Gastroesophageal sphincter (tissue), 4 donors: ENCODE results near the gene FHIT. TPM values are rescaled to one million over a fixed set of nuclear protein-coding genes. Genes with fewer than 3 reads are reported as not detected.

Experiments
- ATAC-seq: fragments of 150-250 bp; one replicate; pipeline ENCODE4 v1.9.1; 2016; ENCODE audit warnings: mild to moderate bottlenecking, moderate library complexity
- H3K27ac ChIP-seq, 4 donors: fragments of 200-600 bp; sonication (generic) in 3 of 4; 1 replicate in 3 of 4; 2 replicates in 1 of 4; pipeline ENCODE4 v1.5.1; 2016 to 2019
- H3K27me3 ChIP-seq: fragments of 200-600 bp; sonication (generic); one replicate; pipeline ENCODE4 v1.5.1; 2019
- H3K36me3 ChIP-seq, 2 donors: fragments of 200-600 bp; sonication (generic); one replicate each; pipeline ENCODE4 v1.5.1; 2019; ENCODE audit warnings: control low read depth in 1 of 2
- H3K4me1 ChIP-seq, 3 donors: fragments of 200-600 bp; sonication (generic); 1 replicate in 2 of 3; 2 replicates in 1 of 3; pipeline ENCODE4 v1.5.1; 2016 to 2019; ENCODE audit warnings: control low read depth in 2 of 3
- H3K4me3 ChIP-seq, 2 donors: fragments of 200-600 bp; sonication (generic); one replicate each; pipeline ENCODE4 v1.5.1; 2019; ENCODE audit warnings: mild to moderate bottlenecking in 1 of 2, moderate library complexity in 1 of 2
- H3K9me3 ChIP-seq, 3 donors: fragments of 200-600 bp; sonication (generic); one replicate each; pipeline ENCODE4 v1.5.1; 2017 to 2019; ENCODE audit warnings: control low read depth in 2 of 3
- EP300 ChIP-seq: sonication (generic); formaldehyde crosslinking; IDR thresholded peaks from one replicate; pipeline ENCODE4 v1.6.1; 2017; ENCODE audit warnings: antibody characterized with exemption, mild to moderate bottlenecking
- POLR2A ChIP-seq, 2 donors: fragments of 450-650 bp; IDR thresholded peaks; one replicate each; pipeline ENCODE4 v1.6.1; 2017; ENCODE audit warnings: antibody characterized with exemption in 2 of 2, mild to moderate bottlenecking in 2 of 2, moderate library complexity in 1 of 2
- POLR2AphosphoS5 ChIP-seq: sonication (generic); formaldehyde crosslinking; IDR thresholded peaks from one replicate; pipeline ENCODE4 v1.6.1; 2017; ENCODE audit warnings: antibody characterized with exemption
- WGBS, 2 donors: methylation state at CpG; one replicate each; pipeline ENCODE4 v1.1.5; 2018; ENCODE audit warnings: low coverage in 1 of 2; 5-methylcytosine and 5-hydroxymethylcytosine counted together
- total RNA-seq, 4 donors: library from RNA; depleted of rRNA; stranded (reverse); fragments of >200 nt; gene quantifications; one replicate each; pipeline ENCODE4 v1.1.0, GENCODE V29; 2016
- TF ChIP-seq, protein P1 (sequence below), 4 experiments: fragments of 200-600 bp in 2 of 4; fragments of 450-650 bp in 2 of 4; sonication (generic) in 1 of 4; IDR thresholded peaks; one replicate each; pipeline ENCODE4 v1.5.1; 2017 to 2019; ENCODE audit warnings: antibody characterized with exemption in 4 of 4, mild to moderate bottlenecking in 2 of 4, moderate library complexity in 2 of 4

The FHIT gene
- total RNA-seq, 4 donors from 2014 or later, result 1.4 to 7.3 (median 3.9) TPM

DNA sequence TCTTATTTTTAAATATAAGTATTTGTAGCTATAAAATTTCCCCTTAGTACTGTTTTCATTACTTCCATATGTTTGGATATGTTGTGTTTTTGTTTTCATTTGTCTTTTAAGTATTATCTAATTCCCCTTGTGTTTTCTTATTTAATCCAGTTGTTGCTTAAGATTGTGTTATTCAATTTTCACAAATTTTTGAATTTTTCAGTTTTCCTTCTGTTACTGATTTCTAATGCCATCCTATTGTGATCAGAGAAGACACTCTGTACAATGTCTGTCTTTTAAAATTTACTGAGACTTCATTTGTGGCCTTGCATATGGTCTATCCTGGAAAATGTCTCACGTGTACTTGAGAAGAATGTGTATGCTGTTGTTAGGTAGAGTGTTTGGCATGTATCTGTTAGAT, 1405.9 kb downstream of the FHIT start:
- no peaks in the 10 kb centered on the region for H3K4me1 ChIP-seq
- 100% methylated on average over 1 of the region's 1 CpG; no CpG with 5 or more reads in 1 of the 2 donors for WGBS, 2 donors
- no peak overlapping the region for H3K4me3 ChIP-seq
- no peaks in the 10 kb centered on the region for H3K27me3 ChIP-seq
- no peak overlapping the region for H3K27ac ChIP-seq
- no peaks in the 10 kb centered on the region for H3K9me3 ChIP-seq
- ATAC-seq, result no peak
- TF ChIP-seq POLR2A (IDR thresholded peaks at IDR 0.05) (no peak), POLR2AphosphoS5 (no peak), EP300 (no peak)
- no peaks in the 10 kb centered on the region for H3K36me3 ChIP-seq

DNA sequence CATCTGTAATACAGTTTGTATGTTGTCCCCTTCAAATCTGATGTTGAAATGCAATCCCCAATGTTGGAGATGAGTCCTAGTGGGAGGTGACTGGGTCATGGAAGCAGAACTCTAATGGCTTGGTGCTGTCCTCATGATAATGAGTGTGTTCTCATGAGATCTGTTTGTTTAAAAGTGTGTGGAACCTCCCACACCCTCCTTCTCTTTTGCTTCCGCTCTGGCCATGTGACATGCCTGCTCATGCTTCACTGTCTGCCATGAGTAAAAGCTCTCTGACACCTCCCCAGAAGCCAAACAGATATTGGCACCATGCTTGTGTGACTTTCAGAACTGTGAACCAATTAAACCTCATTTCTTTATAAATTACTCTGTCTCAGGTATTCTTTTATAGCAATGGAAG, 1407.4 kb downstream of the FHIT start:
- no peak for ATAC-seq
- WGBS, 2 donors, result 78% methylated on average over 1 of the region's 1 CpG; no CpG with 5 or more reads in 1 of the 2 donors
- TF ChIP-seq POLR2AphosphoS5, result no peak
- TF ChIP-seq, protein P1, sequence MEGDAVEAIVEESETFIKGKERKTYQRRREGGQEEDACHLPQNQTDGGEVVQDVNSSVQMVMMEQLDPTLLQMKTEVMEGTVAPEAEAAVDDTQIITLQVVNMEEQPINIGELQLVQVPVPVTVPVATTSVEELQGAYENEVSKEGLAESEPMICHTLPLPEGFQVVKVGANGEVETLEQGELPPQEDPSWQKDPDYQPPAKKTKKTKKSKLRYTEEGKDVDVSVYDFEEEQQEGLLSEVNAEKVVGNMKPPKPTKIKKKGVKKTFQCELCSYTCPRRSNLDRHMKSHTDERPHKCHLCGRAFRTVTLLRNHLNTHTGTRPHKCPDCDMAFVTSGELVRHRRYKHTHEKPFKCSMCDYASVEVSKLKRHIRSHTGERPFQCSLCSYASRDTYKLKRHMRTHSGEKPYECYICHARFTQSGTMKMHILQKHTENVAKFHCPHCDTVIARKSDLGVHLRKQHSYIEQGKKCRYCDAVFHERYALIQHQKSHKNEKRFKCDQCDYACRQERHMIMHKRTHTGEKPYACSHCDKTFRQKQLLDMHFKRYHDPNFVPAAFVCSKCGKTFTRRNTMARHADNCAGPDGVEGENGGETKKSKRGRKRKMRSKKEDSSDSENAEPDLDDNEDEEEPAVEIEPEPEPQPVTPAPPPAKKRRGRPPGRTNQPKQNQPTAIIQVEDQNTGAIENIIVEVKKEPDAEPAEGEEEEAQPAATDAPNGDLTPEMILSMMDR (IDR thresholded peaks at IDR 0.05), result no peak
- no peak for TF ChIP-seq POLR2A (IDR thresholded peaks at IDR 0.05)
- no peak for TF ChIP-seq EP300

DNA sequence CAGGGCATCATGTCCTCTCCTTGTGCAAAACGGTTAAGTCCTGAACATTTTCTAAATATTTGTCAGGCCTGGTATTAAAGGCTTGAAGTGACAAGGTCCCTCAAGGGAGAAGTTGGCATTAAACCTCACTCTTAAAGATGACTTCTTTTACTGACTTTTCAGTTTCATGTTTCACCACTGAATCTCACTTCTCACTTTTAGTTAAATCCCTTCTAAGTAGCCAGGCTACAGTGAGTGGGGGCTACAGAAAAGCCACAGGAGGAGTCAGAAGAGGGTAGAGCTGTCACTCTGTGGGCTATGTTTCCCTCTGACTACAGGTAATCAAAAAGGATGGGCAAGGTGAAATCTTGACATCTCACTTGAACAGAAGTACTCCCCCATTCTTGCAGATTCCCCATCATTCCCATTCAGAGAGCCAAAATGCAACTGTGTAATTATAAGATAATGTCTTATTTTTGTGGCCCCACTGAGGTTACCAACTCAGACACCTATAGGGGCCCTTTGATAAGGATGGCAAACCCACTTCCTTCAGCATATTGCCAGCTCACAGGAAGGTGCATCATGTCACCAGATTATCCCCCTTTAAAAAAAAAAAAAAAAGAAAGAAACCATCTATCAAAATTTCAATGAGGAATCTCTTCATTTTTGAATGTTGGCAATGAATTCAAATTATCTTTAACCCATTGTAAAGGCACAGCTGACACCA, 1411.3 kb downstream of the FHIT start:
- ATAC-seq, result no peak
- H3K27me3 ChIP-seq, result no peaks in the 10 kb centered on the region
- WGBS, 2 donors, result 20 to 80% methylated on average over 1 of the region's 1 CpG
- TF ChIP-seq EP300 (no peak), POLR2A (IDR thresholded peaks at IDR 0.05) (no peak), POLR2AphosphoS5 (no peak)
- TF ChIP-seq, protein P1 (IDR thresholded peaks at IDR 0.05), result no peak
- H3K36me3 ChIP-seq, result no peaks in the 10 kb centered on the region
- H3K9me3 ChIP-seq, result no peaks in the 10 kb centered on the region
- no peak overlapping the region for H3K27ac ChIP-seq
- H3K4me3 ChIP-seq, result no peak overlapping the region
- H3K4me1 ChIP-seq, result no peaks in the 10 kb centered on the region

More for the DNA sequence above, 1407.4 kb downstream of the FHIT start:
- no peaks in the 10 kb centered on the region for H3K9me3 ChIP-seq
- no peaks in the 10 kb centered on the region for H3K4me1 ChIP-seq
- no peak overlapping the region for H3K27ac ChIP-seq
- H3K36me3 ChIP-seq, result no peaks in the 10 kb centered on the region
- H3K4me3 ChIP-seq, result no peak overlapping the region
- H3K27me3 ChIP-seq, result no peaks in the 10 kb centered on the region

DNA sequence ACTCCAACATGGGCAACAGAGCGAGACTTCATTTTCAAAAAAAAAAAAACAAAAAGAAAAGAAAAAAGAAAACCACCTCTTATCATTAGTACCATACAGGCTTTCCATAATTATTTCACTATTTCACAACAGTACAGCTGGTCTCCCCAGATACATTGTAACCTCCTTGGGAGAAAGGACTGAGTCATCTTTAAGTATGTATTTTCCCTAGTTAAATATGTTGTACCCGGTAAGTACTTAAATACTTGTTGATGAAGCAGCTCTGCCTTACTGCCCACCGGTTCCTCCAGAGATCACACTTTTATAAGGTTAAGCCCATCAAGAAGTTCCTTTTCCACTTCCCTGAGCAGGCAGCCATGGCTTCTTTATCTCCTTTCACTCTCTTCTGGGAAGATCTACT, 1412.0 kb downstream of the FHIT start:
- WGBS, 2 donors, result 80 to 96% methylated on average over 3 of the region's 3 CpGs
- no peaks in the 10 kb centered on the region for H3K36me3 ChIP-seq
- no peak overlapping the region for H3K27ac ChIP-seq
- no peaks in the 10 kb centered on the region for H3K27me3 ChIP-seq
- TF ChIP-seq EP300, result no peak
- no peak for TF ChIP-seq POLR2A (IDR thresholded peaks at IDR 0.05)
- no peak for TF ChIP-seq POLR2AphosphoS5
- TF ChIP-seq, protein P1 (IDR thresholded peaks at IDR 0.05), result no peak
- no peaks in the 10 kb centered on the region for H3K9me3 ChIP-seq
- H3K4me1 ChIP-seq, result no peaks in the 10 kb centered on the region
- ATAC-seq, result no peak
- no peak overlapping the region for H3K4me3 ChIP-seq

DNA sequence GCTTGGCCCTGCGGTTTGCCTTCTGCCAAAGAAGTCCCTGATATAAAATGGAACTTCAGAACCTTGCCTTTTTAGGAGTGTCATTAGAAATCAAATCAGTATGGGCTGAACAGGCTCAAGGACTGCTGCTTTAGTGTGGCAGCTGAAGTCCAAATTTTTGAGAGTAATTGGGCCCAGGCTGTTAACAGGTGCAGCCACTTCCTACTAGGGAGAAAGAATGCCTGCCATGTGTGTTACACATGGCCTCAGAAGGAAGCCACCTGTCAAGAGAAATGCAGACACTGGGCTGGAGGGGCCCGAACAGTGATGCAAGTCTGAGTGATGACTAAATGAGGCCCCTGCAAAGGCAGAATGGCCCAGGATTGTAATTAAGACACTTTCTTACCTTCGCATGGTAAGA, 1414.7 kb downstream of the FHIT start:
- Histone ChIP-seq H3K27ac (no peak overlapping the region), H3K36me3 (no peaks in the 10 kb centered on the region), H3K9me3 (no peaks in the 10 kb centered on the region), H3K27me3 (no peaks in the 10 kb centered on the region), H3K4me3 (no peak overlapping the region), H3K4me1 (no peaks in the 10 kb centered on the region)
- ATAC-seq, result no peak
- 86 to 90% methylated on average over 2 to 3 of the region's 3 CpGs for WGBS, 2 donors
- TF ChIP-seq, protein P1 (IDR thresholded peaks at IDR 0.05), result no peak
- TF ChIP-seq POLR2AphosphoS5, result no peak
- TF ChIP-seq POLR2A (IDR thresholded peaks at IDR 0.05), result no peak
- no peak for TF ChIP-seq EP300
